ENCODE measurements around the gene TRDMT1. TPM values are rescaled to one million over a fixed set of nuclear protein-coding genes. Genes with fewer than 3 reads are reported as not detected.

TRDMT1 gene
- total and polyA plus RNA-seq, 2 donors (not counting 1 experiment from before 2014, with no cell fraction given): 3.0 to 20.4 TPM

GRCh38 chr10:17157024-17157423, 44.4 kb downstream of the TRDMT1 start:
- H3K4me2 ChIP-seq (replicated peaks; ENCODE audit: low read depth, low read length, poor library complexity, severe bottlenecking): no peak overlapping the region
- H3K9ac ChIP-seq (ENCODE audit: low read length): no peak overlapping the region
- H3K4me1 ChIP-seq (ENCODE audit: control insufficient read depth in 2 of 2, insufficient read depth in 2 of 2, low read length in 2 of 2): no peaks in the 10 kb centered on the region
- WGBS (ENCODE audit: insufficient coverage): no CpG with 5 or more reads among the region's 2 CpGs
- H3K27ac ChIP-seq (ENCODE audit: low read length in 2 of 2): no peak overlapping the region
- no peak overlapping the region for H3K4me3 ChIP-seq (ENCODE audit: control extremely low read depth in 1 of 5, extremely low read depth in 1 of 5, insufficient read depth in 1 of 5, low read depth in 2 of 5, low read length in 4 of 5)
- intact Hi-C loops (cut with micrococcal nuclease): no loop called here
- Mint-ChIP-seq H3K4me3 (no peak overlapping the region), H3K27me3 (no peaks in the 10 kb centered on the region), H3K9me3 (ENCODE audit: insufficient read depth) (no peaks in the 10 kb centered on the region), H3K4me1 (no peaks in the 10 kb centered on the region), H3K27ac (no peak overlapping the region)
- no peaks in the 10 kb centered on the region for H4K20me1 ChIP-seq (ENCODE audit: control insufficient read depth, insufficient read depth, low read length, poor library complexity, severe bottlenecking)
- no peak for TF ChIP-seq EZH2 (IDR thresholded peaks at IDR 0.05; ENCODE audit: borderline replicate concordance, insufficient read depth, low read depth, low read length, poor library complexity, severe bottlenecking)
- no peak for TF ChIP-seq CTCF (IDR thresholded peaks at IDR 0.05)
- ATAC-seq (ENCODE audit: low read depth) (no peak), DNase-seq (no peak)
- H3K36me3 ChIP-seq (replicated peaks in 1 of 2; ENCODE audit: control extremely low read depth in 1 of 2, control insufficient read depth in 1 of 2, extremely low read depth in 1 of 2, insufficient read depth in 2 of 2, low read length in 1 of 2): peaks cover 0 to 6% of the 10 kb centered on the region in 2 experiments
- CTCF ChIA-PET: no interaction called here
- no peak overlapping the region for H2AFZ ChIP-seq (ENCODE audit: insufficient read depth, low read depth, low read length, poor library complexity, severe bottlenecking)
- H3K9me3 ChIP-seq (ENCODE audit: control extremely low read depth in 1 of 3, control insufficient read depth in 2 of 3, insufficient read depth in 1 of 3, low read length in 2 of 3): no peaks in the 10 kb centered on the region
- no peaks in the 10 kb centered on the region for H3K79me2 ChIP-seq (ENCODE audit: control insufficient read depth, insufficient read depth, low read length)
- no peaks in the 10 kb centered on the region for H3K27me3 ChIP-seq (replicated peaks in 1 of 4; ENCODE audit: control extremely low read depth in 1 of 4, control insufficient read depth in 3 of 4, insufficient read depth in 4 of 4, low read length in 3 of 4)
- POLR2A ChIA-PET: no interaction called here

DNA sequence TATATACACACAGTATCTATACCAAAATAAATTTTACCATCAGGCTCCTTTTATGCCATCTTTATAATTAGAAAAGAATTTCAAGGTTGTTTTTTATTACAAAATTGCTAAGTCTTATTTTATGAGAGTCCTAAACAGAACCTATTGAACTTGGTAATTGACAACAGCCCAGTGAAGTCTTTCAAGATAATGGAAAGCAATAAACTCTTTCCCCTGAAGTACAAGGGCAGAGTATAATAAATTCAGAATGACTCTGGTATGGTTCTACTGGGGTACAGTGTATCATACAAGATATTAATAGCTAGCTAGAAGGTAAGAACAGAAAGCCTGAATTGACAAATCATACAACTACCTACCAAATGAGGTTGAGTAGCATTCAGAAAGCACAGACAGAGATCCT, 45.6 kb downstream of the TRDMT1 start:
- H3K27ac Mint-ChIP-seq: no peak overlapping the region
- no peaks in the 10 kb centered on the region for H3K9me3 Mint-ChIP-seq (ENCODE audit: insufficient read depth)
- H3K27me3 Mint-ChIP-seq: no peaks in the 10 kb centered on the region
- Histone ChIP-seq H3K9me3 (ENCODE audit: control extremely low read depth in 1 of 3, control insufficient read depth in 2 of 3, insufficient read depth in 1 of 3, low read length in 2 of 3) (no peaks in the 10 kb centered on the region), H3K27ac (ENCODE audit: low read length in 2 of 2) (no peak overlapping the region), H2AFZ (ENCODE audit: insufficient read depth, low read depth, low read length, poor library complexity, severe bottlenecking) (no peak overlapping the region), H3K4me2 (replicated peaks; ENCODE audit: low read depth, low read length, poor library complexity, severe bottlenecking) (no peak overlapping the region), H3K4me1 (ENCODE audit: control insufficient read depth in 2 of 2, insufficient read depth in 2 of 2, low read length in 2 of 2) (no peaks in the 10 kb centered on the region), H3K9ac (ENCODE audit: low read length) (no peak overlapping the region), H3K27me3 (replicated peaks in 1 of 4; ENCODE audit: control extremely low read depth in 1 of 4, control insufficient read depth in 3 of 4, insufficient read depth in 4 of 4, low read length in 3 of 4) (no peaks in the 10 kb centered on the region), H4K20me1 (ENCODE audit: control insufficient read depth, insufficient read depth, low read length, poor library complexity, severe bottlenecking) (no peaks in the 10 kb centered on the region), H3K79me2 (ENCODE audit: control insufficient read depth, insufficient read depth, low read length) (no peaks in the 10 kb centered on the region), H3K36me3 (replicated peaks in 1 of 2; ENCODE audit: control extremely low read depth in 1 of 2, control insufficient read depth in 1 of 2, extremely low read depth in 1 of 2, insufficient read depth in 2 of 2, low read length in 1 of 2) (peaks cover 0 to 6% of the 10 kb centered on the region in 2 experiments), H3K4me3 (ENCODE audit: control extremely low read depth in 1 of 5, extremely low read depth in 1 of 5, insufficient read depth in 1 of 5, low read depth in 2 of 5, low read length in 4 of 5) (no peak overlapping the region)
- intact Hi-C loops (cut with micrococcal nuclease): no loop called here
- no peak overlapping the region for H3K4me3 Mint-ChIP-seq
- ATAC-seq (ENCODE audit: low read depth) (no peak), DNase-seq (no peak)
- TF ChIP-seq EZH2 (IDR thresholded peaks at IDR 0.05; ENCODE audit: borderline replicate concordance, insufficient read depth, low read depth, low read length, poor library complexity, severe bottlenecking) (no peak), CTCF (IDR thresholded peaks at IDR 0.05) (no peak)
- CTCF ChIA-PET: no interaction called here
- no peaks in the 10 kb centered on the region for H3K4me1 Mint-ChIP-seq
- POLR2A ChIA-PET: interaction anchor here (0.7 kb wide), 1 partner anchor 74 kb away, joined by 3 read pairs; no protein-coding TSS in a partner anchor

Measured in B cell (primary cell).